ENCODE measurements around the gene SS18L1. TPM values are rescaled to one million over a fixed set of nuclear protein-coding genes. Genes with fewer than 3 reads are reported as not detected.

Gene SS18L1
- total RNA-seq, 1 donor from 2014 or later, result 19.9 TPM

GRCh38 chr20:62181808-62182207 is 38.2 kb downstream of the SS18L1 start:
- Mint-ChIP-seq H3K27me3 (ENCODE audit: unreplicated experiment) (no peaks in the 10 kb centered on the region), H3K4me1 (ENCODE audit: unreplicated experiment) (peaks cover 24% of the 10 kb centered on the region), H3K27ac (ENCODE audit: unreplicated experiment) (peak overlapping the region; percentile 86), H3K36me3 (ENCODE audit: unreplicated experiment) (peaks cover 4% of the 10 kb centered on the region), H3K4me3 (ENCODE audit: unreplicated experiment) (peak overlapping the region; percentile 85), H3K9me3 (ENCODE audit: unreplicated experiment) (no peaks in the 10 kb centered on the region)
- no peak for DNase-seq (ENCODE audit: extremely low spot score, unreplicated experiment)
- TF ChIP-seq CTCF (IDR thresholded peaks at IDR 0.05), result no peak

- Mint-ChIP-seq H3K27ac (ENCODE audit: unreplicated experiment) (peak within 1 kb of the TSS; percentile 86), H3K4me3 (ENCODE audit: unreplicated experiment) (peak within 1 kb of the TSS; percentile 85), H3K27me3 (ENCODE audit: unreplicated experiment) (no peaks in the 10 kb centered on the region), H3K36me3 (ENCODE audit: unreplicated experiment) (peaks cover 4% of the 10 kb centered on the region), H3K9me3 (ENCODE audit: unreplicated experiment) (no peaks in the 10 kb centered on the region), H3K4me1 (ENCODE audit: unreplicated experiment) (peaks cover 33% of the 10 kb centered on the region)
- no peak for TF ChIP-seq CTCF (IDR thresholded peaks at IDR 0.05)
- DNase-seq (ENCODE audit: extremely low spot score, unreplicated experiment), result peak; percentile 97
Measured at GRCh38 chr20:62182469-62183425, 39.2 kb downstream of the SS18L1 start, which contains the start of gene MTG2. MTG2 (plus strand) TSS chr20:62183028; CDS start chr20:62193421, 10,393 bp downstream.

- peaks cover 34% of the 10 kb centered on the region for H3K4me1 Mint-ChIP-seq (ENCODE audit: unreplicated experiment)
- no peaks in the 10 kb centered on the region for H3K27me3 Mint-ChIP-seq (ENCODE audit: unreplicated experiment)
- peak overlapping the region; percentile 85 for H3K4me3 Mint-ChIP-seq (ENCODE audit: unreplicated experiment)
- H3K9me3 Mint-ChIP-seq (ENCODE audit: unreplicated experiment), result no peaks in the 10 kb centered on the region
- peak overlapping the region; percentile 86 for H3K27ac Mint-ChIP-seq (ENCODE audit: unreplicated experiment)
- no peak for TF ChIP-seq CTCF (IDR thresholded peaks at IDR 0.05)
- DNase-seq (ENCODE audit: extremely low spot score, unreplicated experiment), result no peak
- peaks cover 4% of the 10 kb centered on the region for H3K36me3 Mint-ChIP-seq (ENCODE audit: unreplicated experiment)
Measured at GRCh38 chr20:62183426-62184142, 40.0 kb downstream of the SS18L1 start.

DNA sequence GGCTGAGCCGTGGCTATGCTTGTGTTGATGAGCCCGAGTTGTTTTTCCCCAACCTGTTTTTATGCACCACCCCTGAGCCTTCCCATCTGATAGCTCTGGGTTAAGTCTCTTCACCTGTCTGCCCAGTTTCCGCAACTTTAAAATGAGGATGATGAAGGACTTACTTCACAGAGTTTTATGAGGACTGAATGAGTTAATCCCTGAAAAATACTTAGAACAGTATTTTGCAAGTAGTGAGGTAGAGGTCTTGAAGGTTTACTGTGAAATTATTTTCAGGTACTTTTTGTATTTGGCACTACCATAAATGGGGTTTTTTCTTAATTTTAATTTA is 42.5 kb downstream of the SS18L1 start:
- no peak for DNase-seq (ENCODE audit: extremely low spot score, unreplicated experiment)
- Mint-ChIP-seq H3K4me1 (ENCODE audit: unreplicated experiment) (peaks cover 34% of the 10 kb centered on the region), H3K27ac (ENCODE audit: unreplicated experiment) (no peak overlapping the region), H3K36me3 (ENCODE audit: unreplicated experiment) (peaks cover 5% of the 10 kb centered on the region), H3K9me3 (ENCODE audit: unreplicated experiment) (no peaks in the 10 kb centered on the region), H3K27me3 (ENCODE audit: unreplicated experiment) (no peaks in the 10 kb centered on the region), H3K4me3 (ENCODE audit: unreplicated experiment) (no peak overlapping the region)
- TF ChIP-seq CTCF (IDR thresholded peaks at IDR 0.05), result no peak
